CD14-positive monocyte (primary cell): ENCODE data around the gene SIRPD. TPM values are rescaled to one million over a fixed set of nuclear protein-coding genes. Genes with fewer than 3 reads are reported as not detected.

Experiments used
- DNase-seq, 3 donors: peaks; one replicate each; pipeline ENCODE4 v3.0.0-alpha.2; 2011 to 2022
- H2AFZ ChIP-seq: 2 replicates; pipeline ENCODE4 v1.6.0; 2012; ENCODE audit warnings: mild to moderate bottlenecking, low read depth, low read length, inconsistent platforms; ENCODE audit not compliant: insufficient read depth, poor library complexity, severe bottlenecking
- H3K27ac ChIP-seq, 2 donors: 1 replicate in 1 of 2; 2 replicates in 1 of 2; pipeline ENCODE4 v1.5.1; 2012 to 2013; ENCODE audit warnings: low read length in 2 of 2, control low read depth in 1 of 2, inconsistent platforms in 1 of 2, low read depth in 1 of 2, mild to moderate bottlenecking in 1 of 2
- H3K27me3 ChIP-seq, 2 donors: one replicate each; pipeline versions ENCODE4 v1.6.0 to v1.6.1; 2011 to 2013; ENCODE audit warnings: low read length in 2 of 2; ENCODE audit not compliant: control insufficient read depth in 2 of 2, insufficient read depth in 2 of 2
- H3K36me3 ChIP-seq, 2 donors: replicated peaks in 1 of 2; 1 replicate in 1 of 2; 2 replicates in 1 of 2; pipeline versions ENCODE4 v1.5.1 to v1.6.1; 2012 to 2013; ENCODE audit warnings: low read length in 2 of 2, control low read depth in 1 of 2, inconsistent platforms in 1 of 2, mild to moderate bottlenecking in 1 of 2; ENCODE audit not compliant: insufficient read depth in 2 of 2, control insufficient read depth in 1 of 2
- H3K4me1 ChIP-seq, 2 donors: 1 replicate in 1 of 2; 2 replicates in 1 of 2; pipeline versions ENCODE4 v1.5.1 to v1.6.1; 2012 to 2013; ENCODE audit warnings: low read length in 2 of 2, control low read depth in 1 of 2, inconsistent platforms in 1 of 2, mild to moderate bottlenecking in 1 of 2, moderate library complexity in 1 of 2; ENCODE audit not compliant: insufficient read depth in 2 of 2, control insufficient read depth in 1 of 2
- H3K4me2 ChIP-seq: replicated peaks from 2 replicates; pipeline ENCODE3; 2012; ENCODE audit warnings: low read length, moderate library complexity, mild to moderate bottlenecking; ENCODE audit not compliant: poor library complexity, severe bottlenecking; ENCODE audit errors: extremely low read depth
- H3K4me3 ChIP-seq, 3 experiments: fragments of 200-600 bp in 1 of 3; sonication (generic) in 1 of 3; replicated peaks in 1 of 3; 1 replicate in 2 of 3; 2 replicates in 1 of 3; pipeline ENCODE4 v1.5.1; 2011 to 2013; ENCODE audit warnings: low read length in 3 of 3, mild to moderate bottlenecking in 3 of 3, control low read depth in 2 of 3, low read depth in 2 of 3, inconsistent platforms in 1 of 3, moderate library complexity in 1 of 3
- H3K79me2 ChIP-seq: 2 replicates; pipeline ENCODE4 v1.6.0; 2012; ENCODE audit warnings: mild to moderate bottlenecking, control low read depth, inconsistent platforms, low read length, moderate library complexity; ENCODE audit not compliant: insufficient read depth
- H3K9ac ChIP-seq: 2 replicates; pipeline ENCODE4 v1.6.0; 2017; ENCODE audit warnings: low read length, mild to moderate bottlenecking; ENCODE audit not compliant: insufficient read depth, poor library complexity, severe bottlenecking
- H3K9me3 ChIP-seq, 2 donors: replicated peaks in 1 of 2; 1 replicate in 1 of 2; 2 replicates in 1 of 2; pipeline versions ENCODE4 v1.5.1 to v1.6.1; 2012 to 2013; ENCODE audit warnings: low read length in 2 of 2, control low read depth in 1 of 2; ENCODE audit not compliant: control insufficient read depth in 1 of 2, insufficient read depth in 1 of 2
- H4K20me1 ChIP-seq: 2 replicates; pipeline ENCODE4 v1.6.0; 2012; ENCODE audit warnings: mild to moderate bottlenecking, low read length, control low read depth, moderate library complexity; ENCODE audit not compliant: insufficient read depth
- H3K27ac Mint-ChIP-seq, 7 donors: one replicate each; pipeline ENCODE4 v1.8.0; 2020; ENCODE audit warnings: mild to moderate bottlenecking in 7 of 7, mixed read lengths in 7 of 7, moderate library complexity in 6 of 7, inconsistent platforms in 2 of 7
- H3K27me3 Mint-ChIP-seq, 3 donors: one replicate each; pipeline ENCODE4 v1.8.0; 2021 to 2022; ENCODE audit warnings: low read depth in 3 of 3, mild to moderate bottlenecking in 3 of 3, mixed read lengths in 3 of 3, moderate library complexity in 3 of 3, inconsistent platforms in 1 of 3
- H3K36me3 Mint-ChIP-seq, 2 donors: one replicate each; pipeline ENCODE4 v1.8.0; 2020; ENCODE audit warnings: mixed read lengths in 2 of 2, inconsistent platforms in 1 of 2, mild to moderate bottlenecking in 1 of 2
- H3K4me1 Mint-ChIP-seq: one replicate; pipeline ENCODE4 v1.8.0; 2020; ENCODE audit warnings: mild to moderate bottlenecking, mixed read lengths
- H3K4me3 Mint-ChIP-seq, 2 donors: one replicate each; pipeline ENCODE4 v1.8.0; 2020; ENCODE audit warnings: mild to moderate bottlenecking in 2 of 2, mixed read lengths in 2 of 2, moderate library complexity in 1 of 2
- H3K9me3 Mint-ChIP-seq, 7 donors: one replicate each; pipeline ENCODE4 v1.8.0; 2020 to 2022; ENCODE audit warnings: mixed read lengths in 7 of 7, mild to moderate bottlenecking in 6 of 7, moderate library complexity in 6 of 7, inconsistent platforms in 2 of 7
- CTCF ChIP-seq: fragments of 200-600 bp; IDR thresholded peaks from one replicate; pipeline ENCODE4 v1.8.0; 2022; ENCODE audit warnings: antibody characterized with exemption, mild to moderate bottlenecking
- WGBS: methylation state at CpG from one replicate; pipeline ENCODE4 v1.1.5; 2013; ENCODE audit warnings: missing lambda C conversion rate; ENCODE audit not compliant: insufficient coverage; 5-methylcytosine and 5-hydroxymethylcytosine counted together
- intact Hi-C, 2 donors: fragments of 100-400 bp; cut with micrococcal nuclease; formaldehyde crosslinking; loops; one replicate each; pipeline versions ENCODE4 v1.15.0 to v1.15.1; 2023
- polyA plus RNA-seq, 3 donors: library from polyadenylated mRNA; depleted of rRNA in 1 of 3; unstranded in 2 of 3; stranded (reverse) in 1 of 3; fragments of 300-500 nt in 2 of 3; fragments of >200 nt in 1 of 3; fragmentation: Illumina TruSeq in 2 of 3; gene quantifications; 1 replicate in 2 of 3; 2 replicates in 1 of 3; pipeline ENCODE4 v1.2.3, GENCODE V29; 2012 to 2021

The SIRPD gene
- polyA plus RNA-seq, 3 donors: 3.9 to 13.0 (median 12.0) TPM

GRCh38 chr20:1555952-1556351 lies 1.6 kb downstream of the SIRPD start:
- H3K27me3 ChIP-seq: no peaks in the 10 kb centered on the region
- DNase-seq: no peak
- TF ChIP-seq CTCF: no peak
- H3K27ac ChIP-seq: no peak overlapping the region
- H3K27ac Mint-ChIP-seq: peak overlapping the region in 1 of 7 donors; percentile 67
- H3K9ac ChIP-seq: no peak overlapping the region
- no peaks in the 10 kb centered on the region for H3K4me1 ChIP-seq
- H3K27me3 Mint-ChIP-seq: peaks cover 0 to 6% (median 1%) of the 10 kb centered on the region in 3 donors
- intact Hi-C loops: no loop called here
- no peak overlapping the region for H3K4me3 ChIP-seq
- H3K36me3 Mint-ChIP-seq: peaks cover 59 to 76% of the 10 kb centered on the region in 2 donors
- no peak overlapping the region for H3K4me2 ChIP-seq
- peaks cover 4 to 16% (median 11%) of the 10 kb centered on the region in 7 donors for H3K9me3 Mint-ChIP-seq
- H3K9me3 ChIP-seq: peaks cover 6 to 10% of the 10 kb centered on the region in 2 donors
- no peaks in the 10 kb centered on the region for H3K79me2 ChIP-seq
- peaks cover 9% of the 10 kb centered on the region for H3K4me1 Mint-ChIP-seq
- H2AFZ ChIP-seq: no peak overlapping the region
- H3K4me3 Mint-ChIP-seq: no peak overlapping the region
- H3K36me3 ChIP-seq: peaks cover 16 to 64% of the 10 kb centered on the region in 2 donors
- peaks cover 3% of the 10 kb centered on the region for H4K20me1 ChIP-seq

- H3K4me1 Mint-ChIP-seq: peaks cover 49% of the 10 kb centered on the region
- Histone ChIP-seq H3K4me1 (peaks cover 46 to 47% of the 10 kb centered on the region in 2 donors), H3K4me3 (no peak overlapping the region), H3K9me3 (peaks cover 5 to 9% of the 10 kb centered on the region in 2 donors), H3K4me2 (no peak overlapping the region), H3K79me2 (no peaks in the 10 kb centered on the region), H3K36me3 (no peaks in the 10 kb centered on the region), H4K20me1 (no peaks in the 10 kb centered on the region), H3K27me3 (no peaks in the 10 kb centered on the region), H3K27ac (peak overlapping the region; percentile 26 to 99), H3K9ac (no peak overlapping the region), H2AFZ (no peak overlapping the region)
- WGBS: 83% methylated on average over 1 of the region's 1 CpG
- no peak overlapping the region for H3K4me3 Mint-ChIP-seq
- peak overlapping the region; percentile 66 to 98 (median 79) for H3K27ac Mint-ChIP-seq
- H3K9me3 Mint-ChIP-seq: peaks cover 22 to 48% (median 34%) of the 10 kb centered on the region in 7 donors
- peaks cover 0 to 3% (median 1%) of the 10 kb centered on the region in 3 donors for H3K27me3 Mint-ChIP-seq
- no peak for TF ChIP-seq CTCF
- intact Hi-C loops: no loop called here
- H3K36me3 Mint-ChIP-seq: peaks cover 21 to 26% of the 10 kb centered on the region in 2 donors
- DNase-seq: peak in 1 of 3 donors; percentile 22
Measured at GRCh38 chr20:1539816-1540419, 17.6 kb downstream of the SIRPD start.
